Glomerular visceral epithelial cell (primary cell): ENCODE data around the gene ITPA.

Experiments used
- DNase-seq: peaks from one replicate; pipeline ENCODE4 v3.0.0-alpha.2; 2016; ENCODE audit errors: extremely low spot score

The ITPA gene

DNA sequence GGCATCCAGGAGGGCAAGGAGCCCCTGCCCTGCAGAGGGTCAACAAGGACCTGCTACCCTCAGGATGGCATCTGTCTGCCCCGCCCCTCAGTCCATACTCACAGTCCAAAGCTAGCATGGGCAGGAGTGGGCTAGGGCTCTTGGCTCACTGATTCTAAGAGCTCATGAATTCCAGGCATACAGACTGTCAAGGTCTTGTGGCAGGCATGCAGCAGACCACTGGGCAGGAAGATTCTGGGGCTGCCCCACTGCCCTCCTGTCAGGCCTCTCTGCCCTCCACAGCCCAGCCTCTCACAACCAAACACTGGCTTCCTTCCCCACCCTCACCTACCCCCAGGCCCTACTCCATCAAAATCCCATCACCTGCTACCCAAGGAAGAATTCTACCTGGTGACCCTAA lies 35.3 kb downstream of the ITPA start:
- DNase-seq = no peak

GRCh38 chr20:3245156-3245555 lies 35.9 kb downstream of the ITPA start:
- no peak for DNase-seq

DNA sequence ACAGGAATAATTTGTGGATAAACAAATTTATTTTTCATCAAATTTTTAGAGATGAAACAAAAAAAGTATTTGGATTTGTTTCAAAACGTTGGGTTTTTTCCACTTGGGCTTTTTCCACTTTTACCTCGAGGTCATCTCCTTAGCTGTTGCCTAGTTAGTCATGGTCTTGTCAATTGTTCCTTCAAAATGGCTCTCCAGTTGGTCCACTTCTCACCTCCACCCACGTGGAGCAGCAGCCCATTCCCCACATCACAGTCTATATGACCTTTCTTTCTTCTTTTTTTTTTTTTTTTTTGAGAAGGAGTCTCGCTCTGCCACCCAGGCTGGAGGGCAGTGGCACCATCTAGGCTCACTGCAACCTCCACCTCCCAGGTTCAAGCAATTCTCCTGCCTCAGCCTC lies 36.4 kb downstream of the ITPA start:
- DNase-seq = no peak

- no peak for DNase-seq
Measured at GRCh38 chr20:3246682-3247081, 37.4 kb downstream of the ITPA start.

- no peak for DNase-seq
Measured at GRCh38 chr20:3247638-3248037, 38.3 kb downstream of the ITPA start.

- no peak for DNase-seq
Measured at GRCh38 chr20:3248167-3248992, 39.1 kb downstream of the ITPA start.

GRCh38 chr20:3248993-3249347 lies 39.7 kb downstream of the ITPA start:
- DNase-seq = no peak

DNA sequence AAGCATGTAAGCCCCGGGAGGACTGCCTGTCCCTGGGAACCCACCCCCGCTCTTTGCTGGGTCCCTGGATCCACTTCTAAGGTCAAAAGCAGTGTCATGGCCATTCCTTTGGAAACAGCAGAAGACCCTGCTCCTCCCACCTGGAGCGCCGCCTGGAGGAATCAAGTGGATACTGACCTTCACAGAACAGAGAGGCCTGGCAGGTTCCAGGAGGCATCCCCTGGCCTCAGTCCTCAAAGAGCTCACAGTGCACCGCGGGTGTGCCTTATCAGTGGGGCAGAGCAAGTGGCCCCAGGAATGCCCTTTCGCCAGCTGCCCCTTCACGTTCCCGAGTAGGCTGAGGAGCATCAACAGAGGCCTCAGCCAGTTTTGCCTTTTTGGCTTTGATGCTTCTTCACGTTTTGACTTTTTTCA lies 40.8 kb downstream of the ITPA start:
- no peak for DNase-seq

DNA sequence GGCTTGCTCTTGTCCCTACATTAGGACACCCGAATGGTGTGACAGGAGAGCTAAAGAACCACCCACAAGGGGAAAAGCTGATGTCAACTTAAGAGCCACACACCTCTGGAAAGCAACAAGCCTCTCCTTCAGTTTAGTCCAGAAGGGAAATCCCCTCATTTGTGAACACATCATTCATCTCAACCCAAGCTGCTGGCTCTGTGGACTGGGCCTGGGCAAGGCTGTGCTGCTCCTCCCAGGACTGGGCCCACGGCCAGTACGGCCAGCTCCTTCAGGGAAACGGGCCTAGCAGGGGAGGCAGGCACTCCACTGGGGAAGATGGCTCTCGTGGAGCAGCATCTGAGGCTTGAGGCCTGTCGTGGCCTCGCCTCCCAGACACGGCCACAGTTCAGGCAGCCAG lies 42.5 kb downstream of the ITPA start:
- DNase-seq = peak; percentile 50

DNA sequence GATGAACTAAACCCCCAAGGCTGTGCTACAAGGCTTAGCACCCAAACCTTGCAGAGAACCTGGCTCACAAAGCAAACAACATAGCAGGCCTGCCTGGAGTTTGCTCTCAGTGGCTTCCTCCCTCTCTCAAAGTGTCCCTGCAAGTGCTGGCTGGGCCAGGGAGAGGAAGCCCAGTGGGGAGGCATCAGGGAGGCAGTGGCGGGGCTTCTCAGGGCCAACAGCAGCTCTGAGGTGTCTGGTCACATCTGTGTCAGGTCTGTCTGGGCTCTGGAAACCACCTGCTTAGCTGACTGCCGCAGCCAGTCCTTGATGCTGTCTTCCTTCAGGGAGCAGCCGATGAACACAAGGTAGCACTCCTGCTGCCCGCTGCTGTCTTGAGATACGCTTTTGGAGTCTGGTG lies 46.4 kb downstream of the ITPA start:
- no peak for DNase-seq

- no peak for DNase-seq
Measured at GRCh38 chr20:3258429-3258828, 49.1 kb downstream of the ITPA start.

- no peak for DNase-seq
Measured at GRCh38 chr20:3262566-3262965, 53.3 kb downstream of the ITPA start.

DNA sequence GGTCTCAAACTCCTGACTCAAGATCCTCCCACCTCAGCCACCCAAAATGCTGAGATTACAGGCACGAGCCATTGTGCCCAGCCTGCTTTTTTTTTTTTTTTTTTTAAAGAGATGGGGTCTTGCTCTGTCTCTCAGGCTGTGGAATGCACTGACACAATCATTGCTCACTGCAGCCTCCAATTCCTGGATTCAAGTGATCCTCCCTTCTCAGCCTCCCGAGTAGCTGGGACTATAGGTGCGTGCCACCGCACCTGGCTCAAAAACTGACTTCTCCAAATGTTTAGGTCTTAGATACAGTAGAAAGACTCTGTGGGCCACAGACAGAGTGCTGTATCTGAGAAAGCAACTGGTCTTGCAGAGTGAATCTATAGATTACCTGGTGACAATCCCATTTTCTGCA lies 60.8 kb downstream of the ITPA start:
- DNase-seq = no peak

GRCh38 chr20:3273371-3273770 lies 64.1 kb downstream of the ITPA start:
- no peak for DNase-seq
